ENCODE data around the gene SDHA. TPM values are rescaled to one million over a fixed set of nuclear protein-coding genes. Genes with fewer than 3 reads are reported as not detected.

SDHA gene
- total and polyA plus RNA-seq, 9 of the 15 experiments (the other 6 are each of a cell fraction or from before 2014, with no cell fraction given) = 82.9 to 191 (median 130) TPM

DNA sequence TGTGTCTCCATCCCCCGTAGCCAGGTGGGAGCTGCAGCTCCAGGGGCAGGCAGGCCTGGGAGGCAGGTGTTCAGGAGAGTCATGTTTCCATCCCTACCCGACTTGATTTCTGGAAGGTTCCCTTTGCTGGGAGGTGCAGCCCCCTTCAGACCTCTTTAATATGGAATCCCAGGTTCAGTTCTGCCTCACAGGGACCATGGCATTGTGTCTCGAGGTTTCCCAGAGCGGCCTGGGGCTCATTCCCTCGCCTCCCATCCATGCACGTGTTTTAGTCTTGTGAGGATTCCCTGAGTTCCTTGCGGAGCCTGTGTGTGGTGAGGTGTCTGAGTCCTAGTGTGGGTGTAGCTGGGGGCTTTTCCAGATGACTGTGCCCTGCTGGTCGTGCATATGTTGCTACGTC is 86.9 kb downstream of the SDHA start:
- Histone ChIP-seq H3K9me1 (ENCODE audit: control insufficient read depth, insufficient read depth, low read length) (peaks cover 3% of the 10 kb centered on the region), H2AFZ (ENCODE audit: low read depth, low read length) (no peak overlapping the region), H3K4me1 (replicated peaks in 1 of 2; ENCODE audit: control insufficient read depth in 2 of 2, insufficient read depth in 2 of 2, low read length in 2 of 2) (peaks cover 0 to 5% of the 10 kb centered on the region in 2 experiments; a peak in 1 of 5 replicates), H3K4me3 (no peak overlapping the region), H3K27me3 (ENCODE audit: control insufficient read depth in 2 of 2, insufficient read depth in 2 of 2, low read length in 2 of 2) (no peaks in the 10 kb centered on the region), H4K20me1 (replicated peaks; ENCODE audit: control insufficient read depth, insufficient read depth, low read length) (peaks cover 25% of the 10 kb centered on the region), H3K36me3 (ENCODE audit: control insufficient read depth, insufficient read depth, low read length) (peaks cover 48% of the 10 kb centered on the region; the same call in 2 of the 3 replicates), H3K4me2 (ENCODE audit: insufficient read depth, low read length) (no peak overlapping the region), H3K79me2 (ENCODE audit: control insufficient read depth, insufficient read depth, low read length) (peaks cover 3% of the 10 kb centered on the region), H3K27ac (ENCODE audit: extremely low read depth, low read depth, low read length) (no peak overlapping the region), H3K9ac (ENCODE audit: insufficient read depth in 1 of 2, low read depth in 2 of 2, low read length in 2 of 2) (peak overlapping the region in 1 of 2 experiments; percentile 35; a peak in 1 of 4 replicates), H3K9me3 (replicated peaks; ENCODE audit: control insufficient read depth, insufficient read depth, low read depth, low read length) (no peaks in the 10 kb centered on the region)
- no TSS peak for BruUV-seq (replicated peaks)
- FAIRE-seq = no peak
- in situ Hi-C loops (cut with MboI) = no loop called here
- no peak for ATAC-seq
- intact Hi-C loops (cut with micrococcal nuclease) = no loop called here
- 91% methylated on average over 9 of the region's 9 CpGs for WGBS (ENCODE audit: insufficient coverage, low coverage, missing lambda C conversion rate)
- POLR2A ChIA-PET = no interaction called here
- no peak for DNase-seq (ENCODE audit: extremely low read depth in 1 of 4, low spot score in 3 of 4)
- CTCF ChIA-PET (ENCODE audit: low intra/inter-chr PET ratio) = no interaction called here
- no peak for TF ChIP-seq RERE (CRISPR knock-in tag; IDR thresholded peaks at IDR 0.05; ENCODE audit: borderline replicate concordance)
- no peak for TF ChIP-seq MTA1 (IDR thresholded peaks at IDR 0.05; ENCODE audit: borderline replicate concordance)
- no peak for TF ChIP-seq ZFP30 (CRISPR knock-in tag; IDR thresholded peaks at IDR 0.05; ENCODE audit: borderline replicate concordance)
- TF ChIP-seq SRSF1 (IDR thresholded peaks at IDR 0.05; ENCODE audit: low read depth, low read length) = no peak
- TF ChIP-seq YY1 (IDR thresholded peaks at IDR 0.05; ENCODE audit: borderline replicate concordance in 1 of 3, control insufficient read depth in 1 of 3, extremely low read depth in 1 of 3, insufficient read depth in 3 of 3, insufficient read length in 1 of 3, insufficient replicate concordance in 2 of 3, low read depth in 1 of 3, low read length in 2 of 3) = no peak
- TF ChIP-seq ZBTB8A (IDR thresholded peaks at IDR 0.05; ENCODE audit: partially characterized antibody) = no peak
- TF ChIP-seq ZNF507 (tag; conservative IDR thresholded peaks at IDR 0.05) = no peak
- TF ChIP-seq COPS2 (conservative IDR thresholded peaks at IDR 0.05) = no peak
- TF ChIP-seq ZEB2 (IDR thresholded peaks at IDR 0.05) = no peak
- TF ChIP-seq MED1 (CRISPR knock-in tag; IDR thresholded peaks at IDR 0.05; ENCODE audit: borderline replicate concordance) = no peak
- TF ChIP-seq CCNT2 (IDR thresholded peaks at IDR 0.05; ENCODE audit: borderline replicate concordance, extremely low read depth, insufficient read length, low read depth, low read length) = no peak
- TF ChIP-seq JUNB (CRISPR knock-in tag; conservative IDR thresholded peaks at IDR 0.05) = no peak
- TF ChIP-seq ZNF518B (CRISPR knock-in tag; IDR thresholded peaks at IDR 0.05) = no peak
- no peak for TF ChIP-seq GATAD2B (IDR thresholded peaks at IDR 0.05; ENCODE audit: borderline replicate concordance)

All from K562 (cell line).